GM12873 (cell line): ENCODE data around the gene CCDC24.

Source experiments
- CTCF ChIP-seq: IDR thresholded peaks from 2 replicates; pipeline ENCODE4 v1.5.1; 2012; ENCODE audit warnings: low read depth, mild to moderate bottlenecking, moderate library complexity, low read length, control low read depth; ENCODE audit not compliant: insufficient read depth; ENCODE audit errors: missing control alignments

Gene CCDC24

GRCh38 chr1:44032170-44032790, 40.9 kb downstream of the CCDC24 start:
- no peak for TF ChIP-seq CTCF

GRCh38 chr1:44033041-44033575, 41.7 kb downstream of the CCDC24 start:
- no peak for TF ChIP-seq CTCF

- no peak for TF ChIP-seq CTCF
These were observed 42.4 kb downstream of the CCDC24 start for GRCh38 chr1:44033756-44034155.

GRCh38 chr1:44034423-44034822, 43.0 kb downstream of the CCDC24 start:
- no peak for TF ChIP-seq CTCF

DNA sequence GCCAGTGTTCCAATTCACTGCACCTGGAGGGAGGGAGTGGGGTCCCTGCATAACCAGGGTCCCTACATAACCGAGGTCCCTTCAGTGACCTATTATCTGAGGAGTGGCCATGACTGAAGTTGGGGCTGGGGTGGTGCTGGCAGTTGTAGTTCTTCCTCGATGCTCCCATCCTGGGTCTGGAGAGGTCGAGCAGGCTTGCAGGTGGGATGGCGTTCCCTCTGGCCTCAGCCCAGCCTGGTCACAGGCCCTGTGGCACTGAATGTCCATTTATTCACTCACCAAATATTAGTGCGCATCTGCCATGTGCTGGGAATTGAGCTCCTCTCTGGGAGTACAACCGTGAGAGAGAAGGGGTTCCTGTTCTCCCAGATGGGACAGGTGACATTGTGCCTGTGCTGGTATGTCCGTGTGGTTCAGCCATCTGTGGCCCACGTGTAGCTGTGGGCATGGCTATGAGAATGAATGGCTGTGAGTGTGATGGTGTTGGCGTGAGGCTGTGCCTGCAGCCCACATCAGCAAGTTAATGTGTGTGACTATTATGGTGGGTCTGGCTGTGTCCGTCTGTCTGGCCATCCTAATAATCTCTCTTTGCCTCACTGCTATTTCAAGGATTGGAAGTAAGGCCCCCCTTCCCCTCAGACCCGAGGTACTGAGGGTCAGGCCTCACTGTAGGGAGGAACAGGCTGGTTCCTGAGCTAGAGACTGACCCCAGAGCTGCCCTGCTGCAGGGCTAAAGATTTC, 43.7 kb downstream of the CCDC24 start:
- no peak for TF ChIP-seq CTCF

DNA sequence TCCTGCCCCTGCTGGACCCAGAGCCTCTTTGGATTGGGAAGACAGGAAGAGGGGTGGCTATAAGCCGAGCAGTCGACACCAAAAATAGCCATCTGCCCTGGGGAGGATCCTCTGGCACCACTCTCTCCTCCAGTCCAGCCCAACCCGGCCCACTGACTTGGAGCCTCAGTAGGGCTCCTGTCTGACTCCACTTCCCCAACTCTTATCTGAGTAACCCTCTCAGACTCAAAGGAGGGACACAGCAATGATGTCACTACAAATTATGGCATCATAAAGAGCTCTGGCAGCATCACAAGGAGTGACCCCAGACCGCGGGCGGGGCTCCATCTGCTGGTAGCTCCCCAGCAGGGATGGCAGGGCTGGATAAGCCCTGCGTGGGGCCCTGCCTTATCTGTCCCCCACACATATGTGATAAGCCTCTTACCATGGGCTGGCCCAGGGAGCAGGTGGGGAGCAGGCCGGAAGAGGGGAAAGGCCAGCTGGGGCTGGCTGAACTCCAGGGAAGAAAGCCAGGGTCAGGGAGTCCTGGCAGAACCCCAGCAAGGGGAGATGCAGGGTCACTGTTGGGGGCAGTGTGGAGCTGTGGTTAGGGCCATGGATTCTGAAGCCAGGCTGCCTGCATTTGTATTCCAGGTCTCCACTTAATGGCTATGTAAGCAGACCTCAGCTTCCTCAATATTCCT, 44.5 kb downstream of the CCDC24 start:
- TF ChIP-seq CTCF = peak; percentile 13
